Ishikawa (cell line): ENCODE results near the gene PRDM16.

Experiments used
- CEBPB ChIP-seq: IDR thresholded peaks from 2 replicates; pipeline ENCODE4 v1.6.1; 2012
- CREB1 ChIP-seq: IDR thresholded peaks from 2 replicates; pipeline ENCODE4 v1.6.1; 2012; ENCODE audit warnings: low read depth
- EGR1 ChIP-seq: IDR thresholded peaks from 2 replicates; pipeline ENCODE4 v1.6.1; 2012
- EP300 ChIP-seq: IDR thresholded peaks from 2 replicates; pipeline ENCODE4 v1.6.1; 2012; ENCODE audit warnings: borderline replicate concordance
- FOXM1 ChIP-seq: IDR thresholded peaks from 2 replicates; pipeline ENCODE4 v1.6.1; 2012; ENCODE audit warnings: low read depth, borderline replicate concordance
- NFIC ChIP-seq: IDR thresholded peaks from 2 replicates; pipeline ENCODE4 v1.6.1; 2012
- RAD21 ChIP-seq: IDR thresholded peaks from 2 replicates; pipeline ENCODE4 v1.6.1; 2012; ENCODE audit warnings: low read depth
- TAF1 ChIP-seq: IDR thresholded peaks from 2 replicates; pipeline ENCODE4 v1.6.1; 2012; ENCODE audit warnings: low read depth, mild to moderate bottlenecking
- TCF12 ChIP-seq: IDR thresholded peaks from 2 replicates; pipeline ENCODE4 v1.6.1; 2012; ENCODE audit warnings: low read depth
- YY1 ChIP-seq: IDR thresholded peaks from 2 replicates; pipeline ENCODE4 v1.6.1; 2012; ENCODE audit warnings: low read depth
- ZBTB7A ChIP-seq: IDR thresholded peaks from 2 replicates; pipeline ENCODE4 v1.6.1; 2012; ENCODE audit warnings: low read depth
- TF ChIP-seq, protein P1 (sequence below): IDR thresholded peaks from 2 replicates; pipeline ENCODE4 v1.6.1; 2012
- TF ChIP-seq, protein P2 (sequence below): IDR thresholded peaks from 2 replicates; pipeline ENCODE4 v1.6.1; 2012; ENCODE audit warnings: low read depth, mild to moderate bottlenecking
- TF ChIP-seq, protein P3 (sequence below): IDR thresholded peaks from 2 replicates; pipeline ENCODE4 v1.6.1; 2012

- no peak for TF ChIP-seq RAD21
- TF ChIP-seq, protein P1, sequence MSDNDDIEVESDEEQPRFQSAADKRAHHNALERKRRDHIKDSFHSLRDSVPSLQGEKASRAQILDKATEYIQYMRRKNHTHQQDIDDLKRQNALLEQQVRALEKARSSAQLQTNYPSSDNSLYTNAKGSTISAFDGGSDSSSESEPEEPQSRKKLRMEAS: no peak
- TF ChIP-seq CREB1: no peak
- TF ChIP-seq NFIC: no peak
- TF ChIP-seq EGR1: no peak
- no peak for TF ChIP-seq ZBTB7A
- TF ChIP-seq TCF12: no peak
- no peak for TF ChIP-seq YY1
- TF ChIP-seq, protein P2, sequence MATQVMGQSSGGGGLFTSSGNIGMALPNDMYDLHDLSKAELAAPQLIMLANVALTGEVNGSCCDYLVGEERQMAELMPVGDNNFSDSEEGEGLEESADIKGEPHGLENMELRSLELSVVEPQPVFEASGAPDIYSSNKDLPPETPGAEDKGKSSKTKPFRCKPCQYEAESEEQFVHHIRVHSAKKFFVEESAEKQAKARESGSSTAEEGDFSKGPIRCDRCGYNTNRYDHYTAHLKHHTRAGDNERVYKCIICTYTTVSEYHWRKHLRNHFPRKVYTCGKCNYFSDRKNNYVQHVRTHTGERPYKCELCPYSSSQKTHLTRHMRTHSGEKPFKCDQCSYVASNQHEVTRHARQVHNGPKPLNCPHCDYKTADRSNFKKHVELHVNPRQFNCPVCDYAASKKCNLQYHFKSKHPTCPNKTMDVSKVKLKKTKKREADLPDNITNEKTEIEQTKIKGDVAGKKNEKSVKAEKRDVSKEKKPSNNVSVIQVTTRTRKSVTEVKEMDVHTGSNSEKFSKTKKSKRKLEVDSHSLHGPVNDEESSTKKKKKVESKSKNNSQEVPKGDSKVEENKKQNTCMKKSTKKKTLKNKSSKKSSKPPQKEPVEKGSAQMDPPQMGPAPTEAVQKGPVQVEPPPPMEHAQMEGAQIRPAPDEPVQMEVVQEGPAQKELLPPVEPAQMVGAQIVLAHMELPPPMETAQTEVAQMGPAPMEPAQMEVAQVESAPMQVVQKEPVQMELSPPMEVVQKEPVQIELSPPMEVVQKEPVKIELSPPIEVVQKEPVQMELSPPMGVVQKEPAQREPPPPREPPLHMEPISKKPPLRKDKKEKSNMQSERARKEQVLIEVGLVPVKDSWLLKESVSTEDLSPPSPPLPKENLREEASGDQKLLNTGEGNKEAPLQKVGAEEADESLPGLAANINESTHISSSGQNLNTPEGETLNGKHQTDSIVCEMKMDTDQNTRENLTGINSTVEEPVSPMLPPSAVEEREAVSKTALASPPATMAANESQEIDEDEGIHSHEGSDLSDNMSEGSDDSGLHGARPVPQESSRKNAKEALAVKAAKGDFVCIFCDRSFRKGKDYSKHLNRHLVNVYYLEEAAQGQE: no peak
- no peak for TF ChIP-seq TAF1
- TF ChIP-seq, protein P3, sequence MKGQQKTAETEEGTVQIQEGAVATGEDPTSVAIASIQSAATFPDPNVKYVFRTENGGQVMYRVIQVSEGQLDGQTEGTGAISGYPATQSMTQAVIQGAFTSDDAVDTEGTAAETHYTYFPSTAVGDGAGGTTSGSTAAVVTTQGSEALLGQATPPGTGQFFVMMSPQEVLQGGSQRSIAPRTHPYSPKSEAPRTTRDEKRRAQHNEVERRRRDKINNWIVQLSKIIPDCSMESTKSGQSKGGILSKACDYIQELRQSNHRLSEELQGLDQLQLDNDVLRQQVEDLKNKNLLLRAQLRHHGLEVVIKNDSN: no peak
- no peak for TF ChIP-seq EP300
- TF ChIP-seq FOXM1: no peak
- TF ChIP-seq CEBPB: no peak
These were observed 287.9 kb downstream of the PRDM16 start for GRCh38 chr1:3356827-3357460.
